Measurements from ENCODE around the gene STX4. TPM values are rescaled to one million over a fixed set of nuclear protein-coding genes. Genes with fewer than 3 reads are reported as not detected.
A peak's percentile ranks its signal among the peaks of the same experiment; 100 is the strongest.

STX4 gene, protein sequence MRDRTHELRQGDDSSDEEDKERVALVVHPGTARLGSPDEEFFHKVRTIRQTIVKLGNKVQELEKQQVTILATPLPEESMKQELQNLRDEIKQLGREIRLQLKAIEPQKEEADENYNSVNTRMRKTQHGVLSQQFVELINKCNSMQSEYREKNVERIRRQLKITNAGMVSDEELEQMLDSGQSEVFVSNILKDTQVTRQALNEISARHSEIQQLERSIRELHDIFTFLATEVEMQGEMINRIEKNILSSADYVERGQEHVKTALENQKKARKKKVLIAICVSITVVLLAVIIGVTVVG
- total RNA-seq (ENCODE audit: low replicate concordance) = 35.3 and 38.5 TPM in 2 replicates
- long read RNA-seq = 0 reads

DNA sequence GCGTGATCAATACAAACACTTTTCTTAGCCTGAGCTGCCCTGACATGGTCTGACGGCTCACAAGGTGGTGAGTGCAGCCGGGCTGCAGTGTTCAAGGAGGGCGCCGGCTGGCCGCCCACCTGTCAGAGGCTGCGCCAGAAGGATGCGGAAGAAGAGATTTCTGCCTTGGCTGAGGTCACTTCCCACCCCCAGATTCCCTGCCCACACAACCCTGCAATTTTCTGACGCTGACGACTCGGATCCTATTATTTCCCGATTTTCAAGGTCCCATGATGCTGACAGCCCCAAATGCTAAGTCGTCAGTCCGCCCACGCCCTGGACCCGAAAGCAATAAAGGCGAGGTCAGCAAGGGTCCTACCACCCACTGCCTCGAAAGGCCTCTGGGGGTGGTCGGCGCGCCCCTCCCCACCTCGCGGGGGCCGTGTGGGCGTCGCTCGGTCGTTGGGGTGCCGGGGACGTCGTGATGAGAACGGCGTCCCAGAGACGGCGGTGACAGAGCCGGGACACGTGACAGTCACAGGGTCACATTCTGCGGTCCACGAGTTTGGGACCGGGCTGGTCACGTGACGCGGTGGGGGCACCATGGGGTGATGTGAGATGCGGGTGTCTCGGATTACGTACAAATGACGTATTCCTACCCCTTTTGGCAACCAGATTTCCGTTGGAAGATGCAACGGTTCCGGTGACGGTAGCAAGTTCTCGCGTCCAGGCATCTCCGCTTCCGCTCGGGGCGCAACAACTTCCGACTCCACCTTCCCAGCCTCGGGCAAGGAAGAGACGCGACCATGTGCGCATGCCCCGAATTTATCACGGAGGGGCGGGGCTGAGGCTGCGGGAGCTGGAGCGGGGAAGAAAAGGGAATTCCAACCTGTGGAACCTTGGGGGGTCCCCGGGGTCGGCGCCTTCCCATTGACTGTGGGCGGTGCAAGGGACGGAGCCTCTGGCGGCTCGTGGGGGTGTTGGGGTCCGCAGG lies at the start of gene STX4:
Gene STX4 (plus strand): TSS at position 823 of the 973 bp plus-strand sequence. CDS start 248 bp downstream, outside the sequence.
- Mint-ChIP-seq H3K4me3 (peak within 1 kb of the TSS; percentile 97), H3K27ac (peak within 1 kb of the TSS; percentile 92), H3K4me1 (ENCODE audit: unreplicated experiment) (no peaks in the 10 kb centered on the region), H3K36me3 (no peaks in the 10 kb centered on the region), H3K27me3 (no peaks in the 10 kb centered on the region), H3K9me3 (no peaks in the 10 kb centered on the region)
- TF ChIP-seq, protein P1, sequence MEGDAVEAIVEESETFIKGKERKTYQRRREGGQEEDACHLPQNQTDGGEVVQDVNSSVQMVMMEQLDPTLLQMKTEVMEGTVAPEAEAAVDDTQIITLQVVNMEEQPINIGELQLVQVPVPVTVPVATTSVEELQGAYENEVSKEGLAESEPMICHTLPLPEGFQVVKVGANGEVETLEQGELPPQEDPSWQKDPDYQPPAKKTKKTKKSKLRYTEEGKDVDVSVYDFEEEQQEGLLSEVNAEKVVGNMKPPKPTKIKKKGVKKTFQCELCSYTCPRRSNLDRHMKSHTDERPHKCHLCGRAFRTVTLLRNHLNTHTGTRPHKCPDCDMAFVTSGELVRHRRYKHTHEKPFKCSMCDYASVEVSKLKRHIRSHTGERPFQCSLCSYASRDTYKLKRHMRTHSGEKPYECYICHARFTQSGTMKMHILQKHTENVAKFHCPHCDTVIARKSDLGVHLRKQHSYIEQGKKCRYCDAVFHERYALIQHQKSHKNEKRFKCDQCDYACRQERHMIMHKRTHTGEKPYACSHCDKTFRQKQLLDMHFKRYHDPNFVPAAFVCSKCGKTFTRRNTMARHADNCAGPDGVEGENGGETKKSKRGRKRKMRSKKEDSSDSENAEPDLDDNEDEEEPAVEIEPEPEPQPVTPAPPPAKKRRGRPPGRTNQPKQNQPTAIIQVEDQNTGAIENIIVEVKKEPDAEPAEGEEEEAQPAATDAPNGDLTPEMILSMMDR (conservative IDR thresholded peaks at IDR 0.05) = no peak
- peak; percentile 96 for DNase-seq (ENCODE audit: extremely low spot score, unreplicated experiment)

DNA sequence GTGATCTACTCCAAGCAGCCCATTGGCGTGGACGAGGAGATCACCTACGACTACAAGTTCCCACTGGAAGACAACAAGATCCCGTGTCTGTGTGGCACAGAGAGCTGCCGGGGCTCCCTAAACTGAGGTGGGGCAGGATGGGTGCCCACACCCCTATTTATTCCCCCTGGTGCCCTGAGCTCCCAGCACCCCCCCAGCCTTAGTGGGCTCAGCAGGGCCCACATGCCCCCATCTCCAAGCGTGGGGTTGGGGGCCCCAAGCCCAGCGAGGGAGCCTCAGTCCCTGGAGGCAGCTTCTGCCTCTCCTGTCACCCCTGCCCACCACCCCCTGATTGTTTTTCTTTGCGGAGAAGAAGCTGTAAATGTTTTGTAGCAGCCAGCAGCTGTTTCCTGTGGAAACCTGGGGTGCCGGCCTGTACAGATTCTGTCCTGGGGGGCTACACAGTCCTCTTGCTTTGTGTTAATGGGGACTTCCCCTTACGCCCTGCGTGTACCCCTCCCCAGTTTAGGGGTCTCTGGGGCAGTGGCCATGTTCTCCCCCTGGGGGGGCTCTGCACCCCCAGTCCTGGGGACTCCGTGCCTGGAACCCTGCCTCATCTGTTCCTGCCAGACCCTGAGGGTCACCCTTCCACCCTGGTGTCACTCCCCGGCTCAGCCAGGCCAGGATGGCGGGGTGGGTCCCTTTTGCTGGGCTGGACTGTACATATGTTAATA lies 49.3 kb upstream of the STX4 start:
- Mint-ChIP-seq H3K27ac (no peak overlapping the region), H3K27me3 (no peaks in the 10 kb centered on the region), H3K4me3 (no peak overlapping the region), H3K36me3 (no peaks in the 10 kb centered on the region), H3K4me1 (ENCODE audit: unreplicated experiment) (no peaks in the 10 kb centered on the region), H3K9me3 (no peaks in the 10 kb centered on the region)
- no peak for DNase-seq (ENCODE audit: extremely low spot score, unreplicated experiment)
- TF ChIP-seq, protein P1 (conservative IDR thresholded peaks at IDR 0.05) = no peak

DNA sequence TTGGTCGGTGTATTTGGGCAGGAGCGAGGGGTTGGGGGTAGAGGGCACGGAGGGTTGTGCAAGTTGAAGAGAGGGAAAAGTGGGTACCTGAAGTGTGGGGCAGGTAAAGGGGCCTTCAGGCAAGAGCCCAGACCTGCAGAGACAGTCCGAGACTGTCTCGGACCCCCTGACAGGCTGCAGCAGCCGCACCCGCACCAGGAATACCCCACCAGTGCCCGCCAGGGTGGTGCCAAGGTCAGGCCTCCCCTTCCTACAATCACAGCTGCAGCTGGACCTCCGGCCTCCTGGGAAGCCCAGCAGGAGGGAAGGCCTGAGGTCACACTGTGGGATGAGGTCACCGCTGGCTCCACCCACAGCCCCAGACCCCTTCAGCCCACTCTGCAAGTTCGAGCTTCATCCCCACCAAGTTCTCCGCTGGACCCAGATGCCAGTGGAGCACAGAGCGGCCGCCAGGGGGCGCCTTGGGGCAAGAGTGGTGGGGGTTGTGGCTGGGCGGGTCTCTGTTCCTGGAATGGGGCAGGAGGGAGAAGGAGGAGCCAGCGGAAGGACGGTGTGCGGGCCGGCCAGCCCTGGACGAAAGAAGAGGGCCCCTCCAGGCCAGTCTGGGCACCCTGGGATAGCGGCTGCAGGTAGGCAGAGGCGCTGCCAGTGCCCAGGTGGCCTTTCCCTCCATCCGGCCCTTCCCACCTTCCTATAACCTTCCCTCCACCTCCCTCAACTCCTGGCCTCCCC lies 48.5 kb upstream of the STX4 start, which contains the start of gene HSD3B7:
Gene HSD3B7 (plus strand): TSS at position 539 of the 732 bp plus-strand sequence. CDS start 452 bp downstream, outside the sequence.
- peak; percentile 95 for DNase-seq (ENCODE audit: extremely low spot score, unreplicated experiment)
- Mint-ChIP-seq H3K4me1 (ENCODE audit: unreplicated experiment) (no peaks in the 10 kb centered on the region), H3K9me3 (no peaks in the 10 kb centered on the region), H3K27ac (no peak within 1 kb of the TSS), H3K4me3 (peak within 1 kb of the TSS; percentile 75), H3K27me3 (no peaks in the 10 kb centered on the region), H3K36me3 (no peaks in the 10 kb centered on the region)
- TF ChIP-seq, protein P1 (conservative IDR thresholded peaks at IDR 0.05) = peak; percentile 96

DNA sequence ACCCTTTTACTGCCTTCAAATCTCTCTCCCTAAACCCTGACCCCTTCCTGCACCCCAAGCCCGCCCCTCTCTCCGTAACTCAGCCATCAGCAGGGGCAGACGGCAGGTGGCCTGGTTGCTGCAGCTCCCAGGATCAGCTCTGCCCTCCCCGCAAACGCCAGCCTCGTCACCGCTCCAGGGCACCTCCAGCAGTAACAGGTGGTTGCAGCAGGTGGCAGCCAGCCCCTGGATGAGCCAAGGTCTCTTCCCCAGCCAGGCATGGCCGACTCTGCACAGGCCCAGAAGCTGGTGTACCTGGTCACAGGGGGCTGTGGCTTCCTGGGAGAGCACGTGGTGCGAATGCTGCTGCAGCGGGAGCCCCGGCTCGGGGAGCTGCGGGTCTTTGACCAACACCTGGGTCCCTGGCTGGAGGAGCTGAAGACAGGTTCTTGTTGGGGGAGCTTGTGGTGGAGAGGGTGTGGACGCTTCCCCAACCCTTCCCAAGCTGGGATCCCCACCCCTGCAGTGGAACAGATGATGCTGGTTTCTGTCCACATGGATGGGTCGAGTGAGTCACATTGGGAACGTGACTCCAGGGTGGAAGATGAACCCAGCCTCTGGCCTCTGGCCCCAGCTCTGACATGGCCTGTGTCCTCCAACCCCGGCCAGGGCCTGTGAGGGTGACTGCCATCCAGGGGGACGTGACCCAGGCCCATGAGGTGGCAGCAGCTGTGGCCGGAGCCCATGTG lies 47.8 kb upstream of the STX4 start:
- peak overlapping the region; percentile 75 for H3K4me3 Mint-ChIP-seq
- TF ChIP-seq, protein P1 (conservative IDR thresholded peaks at IDR 0.05) = no peak
- no peaks in the 10 kb centered on the region for H3K27me3 Mint-ChIP-seq
- no peaks in the 10 kb centered on the region for H3K36me3 Mint-ChIP-seq
- no peaks in the 10 kb centered on the region for H3K4me1 Mint-ChIP-seq (ENCODE audit: unreplicated experiment)
- H3K9me3 Mint-ChIP-seq = no peaks in the 10 kb centered on the region
- no peak overlapping the region for H3K27ac Mint-ChIP-seq
- no peak for DNase-seq (ENCODE audit: extremely low spot score, unreplicated experiment)

Data from type B pancreatic cell (in vitro differentiated cells).